HCT116 (cell line): Measurements from ENCODE around the gene RPS6KA2. TPM values are rescaled to one million over a fixed set of nuclear protein-coding genes. Genes with fewer than 3 reads are reported as not detected.

ENCODE experiments used
- ATAC-seq: fragments of 200-7000 bp; cut with Tn5 transposase; 2 replicates; pipeline ENCODE4 v1.9.1; 2020; ENCODE audit warnings: mild to moderate bottlenecking, moderate library complexity
- BruUV-seq: library from RNA; stranded (reverse); fragments of 400-500 nt; replicated peaks from 2 replicates; lab custom pipeline; 2021; lab: Mats Ljungman, UMichigan
- CTCF ChIA-PET: fragments of 300-600 bp; sonication (Branson Sonifier 250); formaldehyde crosslinking; loops from one replicate; lab custom pipeline; 2021; ENCODE audit warnings: antibody characterized with exemption; lab: Charles Lee
- POLR2A ChIA-PET: fragments of 300-600, 350-600 bp; sonication (Branson Sonifier 250); formaldehyde crosslinking; loops from one replicate; lab custom pipeline; 2021; ENCODE audit warnings: antibody characterized with exemption; lab: Charles Lee
- RAD21 ChIA-PET, 2 experiments: fragments of 300-600 bp; sonication (Branson Sonifier 250); formaldehyde crosslinking; loops; one replicate each; lab custom pipeline; 2023; ENCODE audit warnings: low total read pairs in 2 of 2; ENCODE audit not compliant: uncharacterized antibody in 2 of 2, unreplicated experiment in 2 of 2, low non-redundant PET in 1 of 2; lab: Charles Lee
- DNase-seq: peaks from one replicate; pipeline ENCODE4 v3.0.0-alpha.2; 2010; ENCODE audit warnings: low read depth, low spot score
- H2AFZ ChIP-seq: fragments of 200-600 bp; shearing (Covaris generic), sonication (generic); 2 replicates; pipeline ENCODE4 v1.6.1; 2017; ENCODE audit warnings: low read depth, mixed run types, mixed read lengths, antibody characterized with exemption, low read length; ENCODE audit not compliant: poor library complexity, severe bottlenecking
- H3K27ac ChIP-seq: 2 replicates; pipeline ENCODE4 v1.5.1; 2012; ENCODE audit warnings: low read depth, low read length
- H3K27me3 ChIP-seq: fragments of 200-600 bp; sonication (generic); 2 replicates; pipeline ENCODE4 v1.6.1; 2016; ENCODE audit warnings: mixed run types, low read length, mixed read lengths; ENCODE audit not compliant: insufficient read depth
- H3K36me3 ChIP-seq, 2 experiments: fragments of 200-500 bp in 1 of 2; fragments of 200-600 bp in 1 of 2; sonication (Bioruptor generic) in 1 of 2; sonication (generic) in 1 of 2; 2 replicates each; pipeline versions ENCODE4 v1.5.1 to v1.6.1; 2014 to 2016; ENCODE audit warnings: low read length in 2 of 2, inconsistent platforms in 1 of 2, mixed read lengths in 1 of 2, mixed run types in 1 of 2; ENCODE audit not compliant: insufficient read depth in 2 of 2, control insufficient read depth in 1 of 2
- H3K4me1 ChIP-seq, 2 experiments: fragments of 200-600 bp in 1 of 2; sonication (generic) in 1 of 2; 2 replicates each; pipeline versions ENCODE4 v1.5.1 to v1.6.1; 2012 to 2017; ENCODE audit warnings: low read length in 2 of 2, inconsistent platforms in 1 of 2, mild to moderate bottlenecking in 1 of 2, mixed read lengths in 1 of 2, mixed run types in 1 of 2, moderate library complexity in 1 of 2; ENCODE audit not compliant: insufficient read depth in 2 of 2, control insufficient read depth in 1 of 2
- H3K4me2 ChIP-seq: fragments of 200-600 bp; sonication (generic); 2 replicates; pipeline ENCODE4 v1.6.1; 2017; ENCODE audit warnings: mixed run types, low read length, mixed read lengths
- H3K4me3 ChIP-seq, 2 experiments: fragments of 200-600 bp in 1 of 2; sonication (generic) in 1 of 2; replicated peaks in 1 of 2; 2 replicates each; pipeline ENCODE4 v1.5.1; 2011 to 2016; ENCODE audit warnings: low read length in 2 of 2, control low read depth in 1 of 2, low read depth in 1 of 2, mild to moderate bottlenecking in 1 of 2, mixed read lengths in 1 of 2, mixed run types in 1 of 2
- H3K79me2 ChIP-seq: fragments of 200-600 bp; sonication (generic); 2 replicates; pipeline ENCODE4 v1.6.1; 2017; ENCODE audit warnings: mild to moderate bottlenecking, mixed run types, low read length, moderate library complexity, mixed read lengths; ENCODE audit not compliant: insufficient read depth
- H3K9ac ChIP-seq: fragments of 200-600 bp; sonication (generic); 2 replicates; pipeline ENCODE4 v1.6.1; 2016; ENCODE audit warnings: low read length, mixed read lengths
- H3K9me2 ChIP-seq: fragments of 200-600 bp; sonication (generic), shearing (Covaris generic); 2 replicates; pipeline ENCODE4 v1.6.1; 2017; ENCODE audit warnings: mixed run types, mild to moderate bottlenecking, moderate library complexity; ENCODE audit not compliant: insufficient read depth
- H3K9me3 ChIP-seq, 2 experiments: fragments of 200-500 bp in 1 of 2; fragments of 200-600 bp in 1 of 2; sonication (Bioruptor generic) in 1 of 2; sonication (generic) in 1 of 2; 2 replicates each; pipeline ENCODE4 v1.6.1; 2014 to 2017; ENCODE audit warnings: low read length in 2 of 2, mixed read lengths in 2 of 2, inconsistent platforms in 1 of 2, low read depth in 1 of 2, mild to moderate bottlenecking in 1 of 2, mixed run types in 1 of 2, moderate library complexity in 1 of 2; ENCODE audit not compliant: control insufficient read depth in 1 of 2, insufficient read depth in 1 of 2
- H4K20me1 ChIP-seq: fragments of 200-600 bp; sonication (generic), shearing (Covaris generic); 2 replicates; pipeline ENCODE4 v1.6.1; 2017; ENCODE audit warnings: mixed run types, mild to moderate bottlenecking, moderate library complexity; ENCODE audit not compliant: insufficient read depth
- ATF3 ChIP-seq: IDR thresholded peaks from 2 replicates; pipeline ENCODE4 v1.6.1; 2012
- CBX3 ChIP-seq: IDR thresholded peaks from 2 replicates; pipeline ENCODE4 v1.6.1; 2012; ENCODE audit warnings: low read depth
- CEBPB ChIP-seq: IDR thresholded peaks from 2 replicates; pipeline ENCODE4 v1.6.1; 2012; ENCODE audit warnings: low read depth
- CTCF ChIP-seq, 3 experiments: fragments of 200-600 bp in 1 of 3; sonication (generic) in 1 of 3; IDR thresholded peaks in 2 of 3; conservative IDR thresholded peaks in 1 of 3; 2 replicates each; pipeline ENCODE4 v1.5.1; 2012 to 2017; ENCODE audit warnings: low read depth in 2 of 3, low read length in 2 of 3, antibody characterized with exemption in 1 of 3, borderline replicate concordance in 1 of 3, control low read depth in 1 of 3, mild to moderate bottlenecking in 1 of 3, mixed read lengths in 1 of 3, mixed run types in 1 of 3, moderate library complexity in 1 of 3; ENCODE audit not compliant: insufficient read depth in 1 of 3
- ELF1 ChIP-seq: IDR thresholded peaks from 2 replicates; pipeline ENCODE4 v1.6.1; 2012; ENCODE audit warnings: low read depth, borderline replicate concordance
- FOSL1 ChIP-seq: IDR thresholded peaks from 2 replicates; pipeline ENCODE4 v1.6.1; 2012; ENCODE audit warnings: low read depth
- JUND ChIP-seq: IDR thresholded peaks from 2 replicates; pipeline ENCODE4 v1.6.1; 2012
- MAX ChIP-seq: IDR thresholded peaks from 2 replicates; pipeline ENCODE4 v1.6.1; 2012
- POLR2A ChIP-seq: IDR thresholded peaks from 2 replicates; pipeline ENCODE4 v1.7.0; 2011; ENCODE audit warnings: borderline replicate concordance; ENCODE audit not compliant: insufficient read depth, insufficient read length; ENCODE audit errors: extremely low read depth
- RAD21 ChIP-seq: IDR thresholded peaks from 2 replicates; pipeline ENCODE4 v1.6.1; 2012; ENCODE audit warnings: low read depth, mild to moderate bottlenecking
- REST ChIP-seq: IDR thresholded peaks from 2 replicates; pipeline ENCODE4 v1.6.1; 2012; ENCODE audit warnings: low read depth
- SIN3A ChIP-seq: IDR thresholded peaks from 2 replicates; pipeline ENCODE4 v1.6.1; 2012; ENCODE audit warnings: low read depth
- SP1 ChIP-seq: IDR thresholded peaks from 2 replicates; pipeline ENCODE4 v1.6.1; 2012; ENCODE audit warnings: low read depth
- SRF ChIP-seq: IDR thresholded peaks from 2 replicates; pipeline ENCODE4 v1.6.1; 2012; ENCODE audit warnings: low read depth
- YY1 ChIP-seq: IDR thresholded peaks from 2 replicates; pipeline ENCODE4 v1.6.1; 2011; ENCODE audit warnings: low read length, low read depth, moderate library complexity, mild to moderate bottlenecking; ENCODE audit not compliant: insufficient replicate concordance; ENCODE audit errors: extremely low read depth
- ZNF274 ChIP-seq: fragments of 200-500 bp; sonication (Bioruptor generic); IDR thresholded peaks from 2 replicates; pipeline ENCODE4 v1.6.1; 2014; ENCODE audit warnings: mild to moderate bottlenecking, low read depth, low read length, inconsistent platforms
- intact Hi-C: fragments of 100-400 bp; cut with micrococcal nuclease; formaldehyde crosslinking; loops from 2 replicates; pipeline ENCODE4 v1.10.0; 2022
- total RNA-seq: library from RNA; stranded (reverse); gene quantifications from one replicate; pipeline ENCODE4 v1.2.1, GENCODE V29; 2021; ENCODE audit not compliant: unreplicated experiment
- TF ChIP-seq, protein P1 (sequence below): IDR thresholded peaks from 2 replicates; pipeline ENCODE4 v1.6.1; 2011; ENCODE audit warnings: mild to moderate bottlenecking, low read length, moderate library complexity; ENCODE audit not compliant: insufficient replicate concordance; ENCODE audit errors: extremely low read depth

The RPS6KA2 gene
- total RNA-seq, 1 experiment from 2014 or later, result 8.5 TPM

GRCh38 chr6:166570929-166571713 lies 55.9 kb downstream of the RPS6KA2 start:
- no peaks in the 10 kb centered on the region for H3K9me3 ChIP-seq
- H2AFZ ChIP-seq, result no peak overlapping the region
- no peak overlapping the region for H3K27ac ChIP-seq
- POLR2A ChIA-PET, result no interaction called here
- H3K79me2 ChIP-seq, result no peaks in the 10 kb centered on the region
- BruUV-seq, result no TSS peak
- intact Hi-C loops, result no loop called here
- peaks cover 0 to 15% of the 10 kb centered on the region in 2 experiments; a peak in 1 of 4 replicates for H3K4me1 ChIP-seq
- H3K9ac ChIP-seq, result no peak overlapping the region
- H3K4me2 ChIP-seq, result no peak overlapping the region
- H3K36me3 ChIP-seq, result no peaks in the 10 kb centered on the region
- DNase-seq (no peak), ATAC-seq (no peak)
- RAD21 ChIA-PET, result no interaction called here
- H3K27me3 ChIP-seq, result no peaks in the 10 kb centered on the region
- H4K20me1 ChIP-seq, result no peaks in the 10 kb centered on the region
- H3K4me3 ChIP-seq, result no peak overlapping the region
- TF ChIP-seq ZNF274, result no peak
- TF ChIP-seq CTCF (IDR thresholded peaks at IDR 0.05 in 2 of 3, conservative IDR thresholded peaks at IDR 0.05 in 1 of 3; ENCODE audit: borderline replicate concordance in 1 of 3, insufficient read depth in 1 of 3, low read depth in 2 of 3, low read length in 2 of 3), result no peak
- TF ChIP-seq, protein P1, sequence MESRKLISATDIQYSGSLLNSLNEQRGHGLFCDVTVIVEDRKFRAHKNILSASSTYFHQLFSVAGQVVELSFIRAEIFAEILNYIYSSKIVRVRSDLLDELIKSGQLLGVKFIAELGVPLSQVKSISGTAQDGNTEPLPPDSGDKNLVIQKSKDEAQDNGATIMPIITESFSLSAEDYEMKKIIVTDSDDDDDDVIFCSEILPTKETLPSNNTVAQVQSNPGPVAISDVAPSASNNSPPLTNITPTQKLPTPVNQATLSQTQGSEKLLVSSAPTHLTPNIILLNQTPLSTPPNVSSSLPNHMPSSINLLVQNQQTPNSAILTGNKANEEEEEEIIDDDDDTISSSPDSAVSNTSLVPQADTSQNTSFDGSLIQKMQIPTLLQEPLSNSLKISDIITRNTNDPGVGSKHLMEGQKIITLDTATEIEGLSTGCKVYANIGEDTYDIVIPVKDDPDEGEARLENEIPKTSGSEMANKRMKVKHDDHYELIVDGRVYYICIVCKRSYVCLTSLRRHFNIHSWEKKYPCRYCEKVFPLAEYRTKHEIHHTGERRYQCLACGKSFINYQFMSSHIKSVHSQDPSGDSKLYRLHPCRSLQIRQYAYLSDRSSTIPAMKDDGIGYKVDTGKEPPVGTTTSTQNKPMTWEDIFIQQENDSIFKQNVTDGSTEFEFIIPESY, result no peak
- no peak for TF ChIP-seq YY1
- TF ChIP-seq REST, result no peak
- TF ChIP-seq RAD21, result no peak
- TF ChIP-seq SP1, result no peak
- TF ChIP-seq FOSL1, result no peak
- TF ChIP-seq MAX, result no peak
- no peak for TF ChIP-seq SRF
- no peak for TF ChIP-seq SIN3A
- TF ChIP-seq POLR2A, result no peak
- no peak for TF ChIP-seq ATF3
- no peak for TF ChIP-seq JUND
- no peak for TF ChIP-seq ELF1
- no peak for TF ChIP-seq CBX3
- TF ChIP-seq CEBPB, result no peak
- no peaks in the 10 kb centered on the region for H3K9me2 ChIP-seq
- CTCF ChIA-PET, result no interaction called here
